IMR-90 (cell line): ENCODE results near the gene CES3. TPM values are rescaled to one million over a fixed set of nuclear protein-coding genes. Genes with fewer than 3 reads are reported as not detected.

Source experiments
- ATAC-seq: fragments of 200-7000 bp; cut with Tn5 transposase; 2 replicates; pipeline ENCODE4 v1.9.1; 2020; ENCODE audit warnings: low read depth, mild to moderate bottlenecking, moderate library complexity
- BruUV-seq: library from RNA; stranded (reverse); fragments of 400-500 nt; replicated peaks from 2 replicates; lab custom pipeline; 2021; lab: Mats Ljungman, UMichigan
- CTCF ChIA-PET: fragments of 300-600 bp; formaldehyde crosslinking; extraction: SDS; loops from one replicate; lab custom pipeline; 2021; ENCODE audit warnings: antibody characterized with exemption; lab: Yijun Ruan, JAX
- POLR2A ChIA-PET: fragments of 300-600 bp; sonication (Branson Sonifier 250); formaldehyde crosslinking; loops from one replicate; lab custom pipeline; 2022; ENCODE audit warnings: antibody characterized with exemption; ENCODE audit not compliant: unreplicated experiment; lab: Charles Lee
- DNase-seq: peaks from one replicate; pipeline ENCODE4 v3.0.0; 2013
- H2AFZ ChIP-seq: replicated peaks from 2 replicates; pipeline ENCODE3; 2013; ENCODE audit warnings: low read length, mild to moderate bottlenecking; ENCODE audit not compliant: poor library complexity
- H2AK5ac ChIP-seq: 2 replicates; pipeline ENCODE4 v1.6.1; 2013; ENCODE audit warnings: low read depth, low read length, inconsistent platforms
- H2AK9ac ChIP-seq: replicated peaks from 2 replicates; pipeline ENCODE3; 2013; ENCODE audit warnings: mild to moderate bottlenecking, low read depth, low read length, moderate library complexity; ENCODE audit not compliant: poor library complexity
- H2BK120ac ChIP-seq: 2 replicates; pipeline ENCODE4 v1.6.1; 2013; ENCODE audit warnings: low read depth, low read length, inconsistent platforms
- H2BK15ac ChIP-seq: 3 replicates; pipeline ENCODE4 v1.6.1; 2013; ENCODE audit warnings: low read depth, low read length, inconsistent platforms
- H2BK20ac ChIP-seq: 2 replicates; pipeline ENCODE4 v1.6.1; 2013; ENCODE audit warnings: low read depth, mild to moderate bottlenecking, inconsistent platforms, low read length, moderate library complexity
- H2BK5ac ChIP-seq: 2 replicates; pipeline ENCODE4 v1.6.1; 2013; ENCODE audit warnings: mild to moderate bottlenecking, low read depth, low read length, inconsistent platforms; ENCODE audit not compliant: poor library complexity, severe bottlenecking
- H3K14ac ChIP-seq: replicated peaks from 2 replicates; pipeline ENCODE4 v1.6.1; 2013; ENCODE audit warnings: low read depth, low read length, inconsistent platforms
- H3K18ac ChIP-seq: 2 replicates; pipeline ENCODE4 v1.6.1; 2013; ENCODE audit warnings: low read depth, low read length, control low read depth
- H3K23ac ChIP-seq: 2 replicates; pipeline ENCODE4 v1.6.1; 2013; ENCODE audit warnings: low read depth, low read length, inconsistent platforms
- H3K27ac ChIP-seq: 2 replicates; pipeline ENCODE4 v1.5.1; 2013; ENCODE audit warnings: mild to moderate bottlenecking, control low read depth, low read length; ENCODE audit not compliant: insufficient read depth
- H3K27me3 ChIP-seq: 2 replicates; pipeline ENCODE4 v1.6.1; 2013; ENCODE audit warnings: low read length; ENCODE audit not compliant: control insufficient read depth, insufficient read depth
- H3K36me3 ChIP-seq: 2 replicates; pipeline ENCODE4 v1.6.1; 2013; ENCODE audit warnings: low read length, mixed read lengths; ENCODE audit not compliant: control insufficient read depth, insufficient read depth
- H3K4ac ChIP-seq: 2 replicates; pipeline ENCODE4 v1.6.1; 2013; ENCODE audit warnings: low read depth, low read length, inconsistent platforms
- H3K4me1 ChIP-seq: 2 replicates; pipeline ENCODE4 v1.6.1; 2013; ENCODE audit warnings: low read length, mixed read lengths; ENCODE audit not compliant: control insufficient read depth, insufficient read depth
- H3K4me2 ChIP-seq: 2 replicates; pipeline ENCODE4 v1.6.1; 2013; ENCODE audit warnings: low read depth, mild to moderate bottlenecking, control low read depth, low read length, moderate library complexity
- H3K4me3 ChIP-seq: 2 replicates; pipeline ENCODE4 v1.5.1; 2013; ENCODE audit warnings: low read depth, mild to moderate bottlenecking, control low read depth, low read length, moderate library complexity; ENCODE audit not compliant: insufficient read depth
- H3K56ac ChIP-seq: 2 replicates; pipeline ENCODE4 v1.6.1; 2013; ENCODE audit warnings: low read length, inconsistent platforms; ENCODE audit not compliant: insufficient read depth; ENCODE audit errors: extremely low read depth
- H3K79me1 ChIP-seq, 2 experiments: 2 replicates each; pipeline ENCODE4 v1.6.1; 2013; ENCODE audit warnings: low read length in 2 of 2, inconsistent platforms in 1 of 2, low read depth in 1 of 2
- H3K9ac ChIP-seq: 2 replicates; pipeline ENCODE4 v1.6.1; 2013; ENCODE audit warnings: low read depth, low read length, control low read depth
- H3K9me1 ChIP-seq: 2 replicates; pipeline ENCODE4 v1.6.1; 2013; ENCODE audit warnings: low read length, inconsistent platforms; ENCODE audit not compliant: insufficient read depth
- H3K9me3 ChIP-seq: 2 replicates; pipeline ENCODE4 v1.6.1; 2013; ENCODE audit warnings: low read length; ENCODE audit not compliant: control insufficient read depth, insufficient read depth
- H4K20me1 ChIP-seq: 2 replicates; pipeline ENCODE4 v1.6.1; 2013; ENCODE audit warnings: low read length, inconsistent platforms; ENCODE audit not compliant: insufficient read depth
- H4K5ac ChIP-seq: 2 replicates; pipeline ENCODE4 v1.6.1; 2013; ENCODE audit warnings: mild to moderate bottlenecking, low read depth, low read length, control low read depth
- H4K8ac ChIP-seq, 2 experiments: 2 replicates each; pipeline ENCODE4 v1.6.1; 2013; ENCODE audit warnings: low read depth in 2 of 2, low read length in 2 of 2, control low read depth in 1 of 2, inconsistent platforms in 1 of 2
- H4K91ac ChIP-seq: 2 replicates; pipeline ENCODE4 v1.6.1; 2013; ENCODE audit warnings: low read depth, low read length, inconsistent platforms; ENCODE audit not compliant: insufficient read depth
- RCOR1 ChIP-seq: IDR thresholded peaks from 2 replicates; pipeline ENCODE4 v1.6.1; 2012; ENCODE audit warnings: mild to moderate bottlenecking, low read length, improper control_type of control experiment; ENCODE audit not compliant: insufficient replicate concordance
- WGBS, 2 experiments: methylation state at CpG; one replicate each; pipeline versions ENCODE4 v1.1.5 to v1.1.7; 2013; ENCODE audit warnings: missing lambda C conversion rate in 2 of 2; ENCODE audit not compliant: insufficient read length in 1 of 2; ENCODE audit errors: extremely low coverage in 2 of 2; 5-methylcytosine and 5-hydroxymethylcytosine counted together
- dilution Hi-C: fragments of 300-500 bp; cut with HindIII; formaldehyde crosslinking; loops from one replicate; pipeline ENCODE4 v1.14.3; 2018; ENCODE audit warnings: low sequenced_read_pairs; ENCODE audit not compliant: unreplicated experiment
- in situ Hi-C: fragments of 300-500 bp; cut with MboI; formaldehyde crosslinking; loops from 3 replicates; pipeline ENCODE4 v1.14.3; 2019; ENCODE audit warnings: low sequenced_read_pairs, inconsistent platforms, mixed read lengths
- intact Hi-C: fragments of 100-400 bp; cut with micrococcal nuclease; formaldehyde crosslinking; loops from 2 replicates; pipeline ENCODE4 v1.10.0; 2022
- polyA plus RNA-seq, 3 experiments: library from polyadenylated mRNA; depleted of rRNA; stranded (reverse); fragments of >200 nt; gene quantifications; 2 replicates each; pipeline ENCODE4 v1.2.3, GENCODE V29; 2012; ENCODE audit warnings: low replicate concordance in 1 of 3
- total RNA-seq: library from RNA; depleted of rRNA; stranded (reverse); fragments of >200 nt; gene quantifications from 2 replicates; pipeline ENCODE4 v1.2.3, GENCODE V29; 2012
- TF ChIP-seq, protein P1 (sequence below): fragments of 150-350 bp; IDR thresholded peaks from 2 replicates; pipeline ENCODE4 v1.6.1; 2017; ENCODE audit warnings: mild to moderate bottlenecking, antibody characterized with exemption, low read length, low read depth

CES3 gene
- total and polyA plus RNA-seq, 2 of the 4 experiments (the other 2 are of a cell fraction), result 0.03 TPM; not detected in 1

DNA sequence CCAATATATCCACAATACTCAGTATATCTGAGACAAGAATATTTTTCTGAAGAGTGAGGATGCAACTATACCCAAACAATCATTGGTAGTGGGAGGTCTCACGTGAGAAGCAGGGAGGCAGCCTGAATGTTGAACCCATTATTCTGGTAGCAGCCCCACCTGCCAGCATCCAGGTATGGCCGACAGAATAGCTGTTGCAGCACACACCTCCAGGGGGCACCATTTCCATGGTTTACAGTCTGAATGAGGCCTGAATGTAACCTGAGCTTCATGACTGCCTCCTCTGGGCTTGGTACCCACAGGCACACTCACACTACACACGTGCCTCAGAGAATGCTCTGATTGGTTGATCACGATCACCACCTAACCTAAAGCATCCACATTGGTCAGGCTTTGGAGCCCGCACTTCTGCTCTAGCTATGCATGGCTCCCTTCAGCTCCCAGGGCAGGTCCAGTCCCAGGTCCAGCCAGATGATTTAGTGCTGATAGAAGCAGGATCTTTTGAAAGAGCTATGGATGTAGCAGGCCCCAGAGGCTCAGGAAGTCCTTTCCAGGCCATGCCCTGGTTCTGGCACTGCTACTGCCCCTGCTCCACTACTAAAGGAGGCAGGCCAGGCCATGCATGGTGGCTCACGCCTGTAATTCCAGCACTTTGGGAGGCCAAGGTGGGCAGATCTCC is 56.9 kb downstream of the CES3 start (continued):
- TF ChIP-seq RCOR1, result no peak

DNA sequence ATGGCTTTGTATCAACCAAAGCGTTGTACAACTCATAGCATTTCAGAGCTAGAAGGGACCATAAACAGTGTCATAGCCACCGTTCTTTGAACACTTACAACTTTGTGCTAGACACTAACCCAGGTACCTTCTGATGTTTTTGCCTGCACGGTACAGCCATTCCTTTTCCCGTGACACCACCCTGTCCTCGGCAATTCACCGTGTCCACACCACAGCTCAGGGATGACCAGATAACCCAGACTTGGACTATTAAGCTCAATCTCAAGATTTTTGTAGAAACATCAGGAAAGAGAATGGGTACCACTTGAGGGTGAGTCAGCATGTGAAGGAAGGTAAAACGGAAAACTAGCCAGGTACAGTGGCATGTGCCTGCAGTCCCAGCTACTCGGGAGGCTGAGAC is 58.1 kb downstream of the CES3 start:
- Histone ChIP-seq H3K27ac (no peak overlapping the region), H3K36me3 (no peaks in the 10 kb centered on the region), H4K20me1 (no peaks in the 10 kb centered on the region), H3K79me1 (no peaks in the 10 kb centered on the region), H2BK5ac (no peak overlapping the region), H2BK120ac (no peak overlapping the region), H3K56ac (no peak overlapping the region), H3K4me3 (no peak overlapping the region), H2BK20ac (no peak overlapping the region), H3K4me1 (peaks cover 7% of the 10 kb centered on the region), H3K23ac (no peak overlapping the region), H4K5ac (no peak overlapping the region), H2AK9ac (no peak overlapping the region), H2AK5ac (0 out of 2 replicates have a peak overlapping the region, but pooled peaks have one; percentile 23), H2BK15ac (no peak overlapping the region), H3K9me1 (0 out of 2 replicates have a peak, but pooled peaks cover 2% of the 10 kb centered on the region), H3K27me3 (no peaks in the 10 kb centered on the region; the same call in 1 of the 2 replicates), H2AFZ (no peak overlapping the region), H3K4me2 (no peak overlapping the region), H4K91ac (no peak overlapping the region), H3K4ac (no peak overlapping the region), H3K9ac (no peak overlapping the region), H3K14ac (no peak overlapping the region), H4K8ac (no peak overlapping the region), H3K18ac (no peak overlapping the region), H3K9me3 (no peaks in the 10 kb centered on the region)
- DNase-seq (no peak), ATAC-seq (no peak)
- TF ChIP-seq, protein P1, sequence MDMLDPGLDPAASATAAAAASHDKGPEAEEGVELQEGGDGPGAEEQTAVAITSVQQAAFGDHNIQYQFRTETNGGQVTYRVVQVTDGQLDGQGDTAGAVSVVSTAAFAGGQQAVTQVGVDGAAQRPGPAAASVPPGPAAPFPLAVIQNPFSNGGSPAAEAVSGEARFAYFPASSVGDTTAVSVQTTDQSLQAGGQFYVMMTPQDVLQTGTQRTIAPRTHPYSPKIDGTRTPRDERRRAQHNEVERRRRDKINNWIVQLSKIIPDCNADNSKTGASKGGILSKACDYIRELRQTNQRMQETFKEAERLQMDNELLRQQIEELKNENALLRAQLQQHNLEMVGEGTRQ, result no peak
- 89% methylated on average over 3 of the region's 8 CpGs; no CpG with 5 or more reads in 1 of the 2 experiments for WGBS, 2 experiments
- in situ Hi-C loops (no loop called here), dilution Hi-C loops (no loop called here), intact Hi-C loops (loop anchor here (2.0 to 10.0 kb wide), 2 partner anchors 132 to 166 kb away; partner anchors contain the start of genes B3GNT9 and MATCAP1)
- ChIA-PET CTCF (interaction anchor here (1.7 to 2.9 kb wide), 3 partner anchors 11 to 166 kb away, joined by 4 to 22 read pairs (median 9); no protein-coding TSS in a partner anchor), POLR2A (interaction anchor here (0.6 kb wide), 1 partner anchor 9 kb away, joined by 4 read pairs; no protein-coding TSS in a partner anchor)
- no TSS peak for BruUV-seq
